ENCODE measurements around the gene ZNF578. TPM values are rescaled to one million over a fixed set of nuclear protein-coding genes. Genes with fewer than 3 reads are reported as not detected.

ZNF578 gene
- total and polyA plus RNA-seq, 10 of the 15 experiments (the other 5 are each of a cell fraction or from before 2014, with no cell fraction given), result 0.10 to 0.43 (median 0.16) TPM; not detected in 4

GRCh38 chr19:52507266-52507665 is 53.9 kb downstream of the ZNF578 start:
- no peak overlapping the region for H3K27ac ChIP-seq (ENCODE audit: control insufficient read depth, insufficient read depth)
- intact Hi-C loops (cut with micrococcal nuclease; ENCODE audit: unreplicated experiment), result no loop called here

More at GRCh38 chr19:52507266-52507665, 53.9 kb downstream of the ZNF578 start:
- in situ Hi-C loops (cut with MboI), result no loop called here
- DNase-seq (ENCODE audit: low read depth, low spot score) (no peak), ATAC-seq (no peak), FAIRE-seq (no peak)
- ChIA-PET POLR2A (no interaction called here), CTCF (no interaction called here), SMC1A (ENCODE audit: uncharacterized antibody, unreplicated experiment) (interaction anchor here (0.8 kb wide), 1 partner anchor 12 kb away, joined by 3 read pairs; no protein-coding TSS in a partner anchor), RAD21 (ENCODE audit: unreplicated experiment) (no interaction called here)
- no peaks in the 10 kb centered on the region for H3K36me3 ChIP-seq (ENCODE audit: control insufficient read depth in 2 of 2, insufficient read depth in 2 of 2, low read length in 1 of 2)
- H3K4me3 ChIP-seq, result no peak overlapping the region
- BruUV-seq (replicated peaks), result no TSS peak
- H3K4me2 ChIP-seq (ENCODE audit: control insufficient read depth, insufficient read depth), result no peak overlapping the region
- H3K9me3 ChIP-seq (replicated peaks; ENCODE audit: control insufficient read depth, insufficient read depth, low read length), result peaks cover 2% of the 10 kb centered on the region; the same call in 2 of the 3 replicates
- H4K20me1 ChIP-seq (ENCODE audit: control insufficient read depth, insufficient read depth), result no peaks in the 10 kb centered on the region
- TF ChIP-seq IKZF2 (IDR thresholded peaks at IDR 0.05) (no peak), STAT3 (IDR thresholded peaks at IDR 0.05; ENCODE audit: low read depth, low read length) (no peak), CTCF (IDR thresholded peaks at IDR 0.05 in 2 of 3, conservative IDR thresholded peaks at IDR 0.05 in 1 of 3; ENCODE audit: control insufficient read depth in 2 of 3, extremely low read depth in 1 of 3, insufficient read depth in 1 of 3, low read depth in 3 of 3, low read length in 3 of 3) (no peak), CHD1 (IDR thresholded peaks at IDR 0.05; ENCODE audit: low read depth, low read length) (no peak), YY1 (IDR thresholded peaks at IDR 0.05; ENCODE audit: low read depth, low read length) (no peak), USF2 (IDR thresholded peaks at IDR 0.05; ENCODE audit: borderline replicate concordance, low read depth, low read length) (no peak), ZNF217 (IDR thresholded peaks at IDR 0.05) (no peak), SMARCA5 (IDR thresholded peaks at IDR 0.05) (no peak)
- TF ChIP-seq, protein P1, sequence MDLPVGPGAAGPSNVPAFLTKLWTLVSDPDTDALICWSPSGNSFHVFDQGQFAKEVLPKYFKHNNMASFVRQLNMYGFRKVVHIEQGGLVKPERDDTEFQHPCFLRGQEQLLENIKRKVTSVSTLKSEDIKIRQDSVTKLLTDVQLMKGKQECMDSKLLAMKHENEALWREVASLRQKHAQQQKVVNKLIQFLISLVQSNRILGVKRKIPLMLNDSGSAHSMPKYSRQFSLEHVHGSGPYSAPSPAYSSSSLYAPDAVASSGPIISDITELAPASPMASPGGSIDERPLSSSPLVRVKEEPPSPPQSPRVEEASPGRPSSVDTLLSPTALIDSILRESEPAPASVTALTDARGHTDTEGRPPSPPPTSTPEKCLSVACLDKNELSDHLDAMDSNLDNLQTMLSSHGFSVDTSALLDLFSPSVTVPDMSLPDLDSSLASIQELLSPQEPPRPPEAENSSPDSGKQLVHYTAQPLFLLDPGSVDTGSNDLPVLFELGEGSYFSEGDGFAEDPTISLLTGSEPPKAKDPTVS (IDR thresholded peaks at IDR 0.05; ENCODE audit: low read depth, low read length), result no peak
- 38% methylated on average over 5 of the region's 5 CpGs for WGBS (ENCODE audit: insufficient coverage, insufficient replicate concordance, low lambda C conversion rate, missing lambda C conversion rate)
- H3K27me3 ChIP-seq (replicated peaks in 1 of 2; ENCODE audit: control insufficient read depth in 2 of 2, insufficient read depth in 2 of 2, low read length in 1 of 2), result no peaks in the 10 kb centered on the region
- H3K79me2 ChIP-seq (ENCODE audit: control insufficient read depth, insufficient read depth, low read length), result no peaks in the 10 kb centered on the region
- H2AFZ ChIP-seq (ENCODE audit: control insufficient read depth, low read depth, low read length), result no peak overlapping the region
- H3K9ac ChIP-seq (ENCODE audit: control insufficient read depth, insufficient read depth, low read length), result no peak overlapping the region
- no peaks in the 10 kb centered on the region for H3K4me1 ChIP-seq (ENCODE audit: control insufficient read depth, insufficient read depth, low read length)
